NCI-H2029 treated with DMSO at 0.1 percent for 48 hours (cell line): ENCODE results near the gene SAMD14.

Source experiments
- DNase-seq: peaks from one replicate; lab custom pipeline; 2025; lab: John Stamatoyannopoulos, UW

The SAMD14 gene

GRCh38 chr17:50132104-50132794 lies 2.3 kb upstream of the SAMD14 start:
- DNase-seq: no peak

- peak; percentile 37 for DNase-seq
Observed at GRCh38 chr17:50130559-50131305, 772 bp upstream of the SAMD14 start.

GRCh38 chr17:50129353-50129727 lies 620 bp downstream of the SAMD14 start:
- no peak for DNase-seq

- no peak for DNase-seq
Observed at GRCh38 chr17:50128441-50129352, 1.3 kb downstream of the SAMD14 start.

GRCh38 chr17:50127697-50128361 lies 2.1 kb downstream of the SAMD14 start:
- no peak for DNase-seq

GRCh38 chr17:50125420-50125997 lies 4.5 kb downstream of the SAMD14 start:
- DNase-seq: no peak

- DNase-seq: no peak
Observed at GRCh38 chr17:50123649-50124349, 6.2 kb downstream of the SAMD14 start.

- DNase-seq: no peak
Observed at GRCh38 chr17:50122945-50123344, 7.0 kb downstream of the SAMD14 start.

GRCh38 chr17:50120475-50121253 lies 9.3 kb downstream of the SAMD14 start:
- DNase-seq: no peak

GRCh38 chr17:50118828-50119218 lies 11.1 kb downstream of the SAMD14 start:
- no peak for DNase-seq

- DNase-seq: no peak
Observed at GRCh38 chr17:50118076-50118827, 11.7 kb downstream of the SAMD14 start.

- DNase-seq: no peak
Observed at GRCh38 chr17:50117202-50118051, 12.5 kb downstream of the SAMD14 start.

- DNase-seq: no peak
Observed at GRCh38 chr17:50115756-50116155, 14.2 kb downstream of the SAMD14 start.

GRCh38 chr17:50114849-50115357 lies 15.1 kb downstream of the SAMD14 start:
- peak; percentile 17 for DNase-seq

- no peak for DNase-seq
Observed at GRCh38 chr17:50114401-50114800, 15.6 kb downstream of the SAMD14 start.

GRCh38 chr17:50113624-50114320 lies 16.2 kb downstream of the SAMD14 start:
- DNase-seq: no peak

GRCh38 chr17:50112694-50113093 lies 17.3 kb downstream of the SAMD14 start:
- no peak for DNase-seq
